ENCODE measurements around the gene SCAMP5.

Gene SCAMP5

GRCh38 chr15:74995182-74995778 is at the start of gene SCAMP5:
SCAMP5 (plus strand) TSS chr15:74995563; CDS start chr15:75011840, 16,277 bp downstream.
- DNase-seq (ENCODE audit: extremely low read depth, low read depth) = peak; percentile 74
- no peak for TF ChIP-seq CTCF (IDR thresholded peaks at IDR 0.05; ENCODE audit: low read depth, low read length)

- DNase-seq (ENCODE audit: extremely low read depth, low read depth) = no peak
- no peak; the same call in none of the 2 replicates for TF ChIP-seq CTCF (IDR thresholded peaks at IDR 0.05; ENCODE audit: low read depth, low read length)
These were observed 45.1 kb upstream of the SCAMP5 start for GRCh38 chr15:74950078-74950908.

- no peak for DNase-seq (ENCODE audit: extremely low read depth, low read depth)
- no peak for TF ChIP-seq CTCF (IDR thresholded peaks at IDR 0.05; ENCODE audit: low read depth, low read length)
These were observed 44.4 kb upstream of the SCAMP5 start for GRCh38 chr15:74951006-74951405.

- no peak for DNase-seq (ENCODE audit: extremely low read depth, low read depth)
- TF ChIP-seq CTCF (IDR thresholded peaks at IDR 0.05; ENCODE audit: low read depth, low read length) = no peak
These were observed 40.8 kb upstream of the SCAMP5 start for GRCh38 chr15:74954515-74954914.

GRCh38 chr15:74955017-74955416 is 40.3 kb upstream of the SCAMP5 start:
- no peak for TF ChIP-seq CTCF (IDR thresholded peaks at IDR 0.05; ENCODE audit: low read depth, low read length)
- DNase-seq (ENCODE audit: extremely low read depth, low read depth) = no peak

- peak; percentile 43 for TF ChIP-seq CTCF (IDR thresholded peaks at IDR 0.05; ENCODE audit: low read depth, low read length)
- DNase-seq (ENCODE audit: extremely low read depth, low read depth) = no peak
These were observed 39.3 kb upstream of the SCAMP5 start for GRCh38 chr15:74955796-74956647.
